HepG2 (cell line): Measurements from ENCODE around the gene ENTPD5. TPM values are rescaled to one million over a fixed set of nuclear protein-coding genes. Genes with fewer than 3 reads are reported as not detected.

ENCODE experiments used
- ASH2L ChIP-seq: fragments of 300-600, 200-600 bp; sonication (generic); IDR thresholded peaks from 2 replicates; pipeline ENCODE4 v1.7.0; 2017; ENCODE audit warnings: low read depth, mild to moderate bottlenecking, moderate library complexity, mixed read lengths, low read length; ENCODE audit not compliant: insufficient read length
- DRAP1 ChIP-seq: IDR thresholded peaks from 2 replicates; pipeline ENCODE4 v1.6.1; 2016; ENCODE audit warnings: missing genetic modification reagents, missing compliant biosample characterization
- ELF1 ChIP-seq: sonication (generic); formaldehyde crosslinking; IDR thresholded peaks from 2 replicates; pipeline ENCODE4 v1.4.0; 2020; ENCODE audit warnings: missing genetic modification reagents
- FOSL1 ChIP-seq: sonication (generic); formaldehyde crosslinking; IDR thresholded peaks from 2 replicates; pipeline ENCODE4 v1.9.0; 2021; ENCODE audit warnings: missing genetic modification reagents, borderline replicate concordance
- IRF1 ChIP-seq: sonication (generic); formaldehyde crosslinking; IDR thresholded peaks from 2 replicates; pipeline ENCODE4 v1.4.0; 2020; ENCODE audit warnings: low read depth, mild to moderate bottlenecking, missing genetic modification reagents
- MYNN ChIP-seq: sonication (generic); formaldehyde crosslinking; IDR thresholded peaks from 2 replicates; pipeline ENCODE4 v1.4.0; 2020; ENCODE audit warnings: mild to moderate bottlenecking, low read depth, missing genetic modification reagents
- SOX5 ChIP-seq: IDR thresholded peaks from 2 replicates; pipeline ENCODE4 v1.6.1; 2016; ENCODE audit warnings: borderline replicate concordance
- SP4 ChIP-seq: sonication (generic); formaldehyde crosslinking; IDR thresholded peaks from 2 replicates; pipeline ENCODE4 v1.8.1; 2023; ENCODE audit warnings: mild to moderate bottlenecking, missing genetic modification reagents
- TEAD2 ChIP-seq: sonication (generic); formaldehyde crosslinking; IDR thresholded peaks from 2 replicates; pipeline ENCODE4 v1.9.0; 2021; ENCODE audit warnings: missing genetic modification reagents
- ZFP36 ChIP-seq: fragments of 150-350 bp; IDR thresholded peaks from 2 replicates; pipeline ENCODE4 v1.6.1; 2018; ENCODE audit warnings: borderline replicate concordance, low read length, low read depth; ENCODE audit not compliant: partially characterized antibody
- ZNF20 ChIP-seq: sonication (generic); formaldehyde crosslinking; IDR thresholded peaks from 2 replicates; pipeline ENCODE4 v1.4.0; 2020; ENCODE audit warnings: mild to moderate bottlenecking, moderate library complexity, missing genetic modification reagents
- ZNF281 ChIP-seq: sonication (generic); formaldehyde crosslinking; IDR thresholded peaks from 2 replicates; pipeline ENCODE4 v1.4.0; 2020; ENCODE audit warnings: missing genetic modification reagents, borderline replicate concordance
- ZXDC ChIP-seq: sonication (generic); formaldehyde crosslinking; IDR thresholded peaks from 2 replicates; pipeline ENCODE4 v1.5.0; 2020; ENCODE audit warnings: mild to moderate bottlenecking, missing genetic modification reagents
- polyA plus RNA-seq, 8 experiments: library from polyadenylated mRNA; depleted of rRNA in 3 of 8; stranded (reverse) in 7 of 8; unstranded in 1 of 8; fragments of >200 nt; fragmentation: Illumina TruSeq in 4 of 8; extraction: Trizol in 4 of 8; gene quantifications; 2 replicates each; pipeline versions ENCODE4 v1.2.1 to v1.2.3, GENCODE V29; 2011 to 2016; ENCODE audit warnings: low read depth in 4 of 8, missing spikeins in 1 of 8, mixed read lengths in 1 of 8; ENCODE audit not compliant: insufficient read depth in 1 of 8
- total RNA-seq, 5 experiments: library from RNA; depleted of rRNA; stranded (reverse); fragments of >200 nt; fragmentation: Illumina TruSeq; extraction: Trizol; gene quantifications; 2 replicates each; pipeline ENCODE4 v1.2.3, GENCODE V29; 2016; ENCODE audit warnings: low read depth in 1 of 5
- TF ChIP-seq, protein P1 (sequence below): sonication (generic); formaldehyde crosslinking; IDR thresholded peaks from 2 replicates; pipeline ENCODE4 v1.4.0; 2020; ENCODE audit warnings: missing genetic modification reagents
- TF ChIP-seq, protein P2 (sequence below): sonication (generic); formaldehyde crosslinking; conservative IDR thresholded peaks from 2 replicates; pipeline ENCODE4 v1.4.0; 2020; ENCODE audit warnings: missing genetic modification reagents

The ENTPD5 gene
- total and polyA plus RNA-seq, 2 of the 13 experiments (the other 11 are each of a cell fraction or from before 2014, with no cell fraction given) = 33.8 to 43.3 TPM

DNA sequence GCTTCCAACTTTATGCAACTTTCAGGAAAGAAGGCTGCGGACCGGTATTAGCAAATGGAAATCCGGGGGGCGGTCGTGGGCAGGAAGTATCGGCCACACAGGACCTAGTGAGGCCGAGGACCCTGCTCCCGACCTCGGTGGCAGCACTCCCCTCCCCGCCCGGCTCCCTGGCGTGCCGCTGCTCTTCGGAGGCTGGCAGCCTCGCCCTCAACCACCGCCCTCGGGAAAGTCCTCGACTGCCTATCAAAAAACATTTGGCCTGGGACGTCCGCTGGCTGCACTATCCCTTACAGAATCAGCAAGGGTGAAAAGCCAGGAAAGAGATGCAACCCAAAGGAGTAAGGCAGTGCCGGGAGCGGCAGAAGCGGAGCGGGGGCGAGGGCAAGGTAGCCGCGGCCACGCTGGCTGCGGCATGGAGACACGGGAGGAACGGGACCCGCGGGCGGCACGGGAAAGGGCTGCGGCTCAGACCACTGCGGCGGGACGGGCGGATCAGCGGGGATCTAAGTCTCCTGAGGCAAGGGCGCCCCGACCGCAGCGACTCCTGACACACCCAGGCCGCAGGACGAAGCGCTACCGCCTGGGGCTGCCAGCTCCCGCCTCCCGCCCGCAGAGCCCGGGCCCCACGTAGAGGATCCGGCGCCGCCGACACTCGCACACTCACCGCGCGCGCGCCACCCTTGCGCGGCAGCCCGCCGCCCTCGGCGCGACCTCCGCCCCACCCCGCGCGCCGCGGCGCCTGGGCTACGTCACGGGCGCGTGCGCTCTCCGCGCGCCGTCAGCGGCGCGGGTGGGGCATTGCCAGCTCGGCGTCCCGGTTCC, at the start of gene ENTPD5, which contains the start of gene BBOF1 (continued):
- TF ChIP-seq ZXDC (CRISPR knock-in tag) (0 out of 2 replicates have a peak, but pooled peaks have one; percentile 52), IRF1 (CRISPR knock-in tag) (no peak), ASH2L (peak; percentile 80), ELF1 (CRISPR knock-in tag) (no peak), TEAD2 (no peak), FOSL1 (CRISPR knock-in tag) (no peak), DRAP1 (CRISPR knock-in tag) (no peak; the same call in 1 of the 2 replicates), SP4 (0 out of 2 replicates have a peak, but pooled peaks have one; percentile 73), MYNN (CRISPR knock-in tag) (no peak), SOX5 (CRISPR knock-in tag) (no peak), ZFP36 (no peak), ZNF281 (CRISPR knock-in tag) (no peak), ZNF20 (CRISPR knock-in tag) (no peak)
- TF ChIP-seq, protein P1, sequence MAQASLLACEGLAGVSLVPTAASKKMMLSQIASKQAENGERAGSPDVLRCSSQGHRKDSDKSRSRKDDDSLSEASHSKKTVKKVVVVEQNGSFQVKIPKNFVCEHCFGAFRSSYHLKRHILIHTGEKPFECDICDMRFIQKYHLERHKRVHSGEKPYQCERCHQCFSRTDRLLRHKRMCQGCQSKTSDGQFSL (CRISPR knock-in tag) = no peak
- TF ChIP-seq, protein P2, sequence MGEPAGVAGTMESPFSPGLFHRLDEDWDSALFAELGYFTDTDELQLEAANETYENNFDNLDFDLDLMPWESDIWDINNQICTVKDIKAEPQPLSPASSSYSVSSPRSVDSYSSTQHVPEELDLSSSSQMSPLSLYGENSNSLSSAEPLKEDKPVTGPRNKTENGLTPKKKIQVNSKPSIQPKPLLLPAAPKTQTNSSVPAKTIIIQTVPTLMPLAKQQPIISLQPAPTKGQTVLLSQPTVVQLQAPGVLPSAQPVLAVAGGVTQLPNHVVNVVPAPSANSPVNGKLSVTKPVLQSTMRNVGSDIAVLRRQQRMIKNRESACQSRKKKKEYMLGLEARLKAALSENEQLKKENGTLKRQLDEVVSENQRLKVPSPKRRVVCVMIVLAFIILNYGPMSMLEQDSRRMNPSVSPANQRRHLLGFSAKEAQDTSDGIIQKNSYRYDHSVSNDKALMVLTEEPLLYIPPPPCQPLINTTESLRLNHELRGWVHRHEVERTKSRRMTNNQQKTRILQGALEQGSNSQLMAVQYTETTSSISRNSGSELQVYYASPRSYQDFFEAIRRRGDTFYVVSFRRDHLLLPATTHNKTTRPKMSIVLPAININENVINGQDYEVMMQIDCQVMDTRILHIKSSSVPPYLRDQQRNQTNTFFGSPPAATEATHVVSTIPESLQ (CRISPR knock-in tag) = no peak
